Middle frontal gyrus (tissue), 1 donor: Measurements from ENCODE around the gene TSPAN11.

Source experiments
- DNase-seq: peaks from one replicate; pipeline ENCODE4 v3.0.0-alpha.2; 2015; ENCODE audit warnings: low spot score; ENCODE audit errors: extremely low spot score

Gene TSPAN11

DNA sequence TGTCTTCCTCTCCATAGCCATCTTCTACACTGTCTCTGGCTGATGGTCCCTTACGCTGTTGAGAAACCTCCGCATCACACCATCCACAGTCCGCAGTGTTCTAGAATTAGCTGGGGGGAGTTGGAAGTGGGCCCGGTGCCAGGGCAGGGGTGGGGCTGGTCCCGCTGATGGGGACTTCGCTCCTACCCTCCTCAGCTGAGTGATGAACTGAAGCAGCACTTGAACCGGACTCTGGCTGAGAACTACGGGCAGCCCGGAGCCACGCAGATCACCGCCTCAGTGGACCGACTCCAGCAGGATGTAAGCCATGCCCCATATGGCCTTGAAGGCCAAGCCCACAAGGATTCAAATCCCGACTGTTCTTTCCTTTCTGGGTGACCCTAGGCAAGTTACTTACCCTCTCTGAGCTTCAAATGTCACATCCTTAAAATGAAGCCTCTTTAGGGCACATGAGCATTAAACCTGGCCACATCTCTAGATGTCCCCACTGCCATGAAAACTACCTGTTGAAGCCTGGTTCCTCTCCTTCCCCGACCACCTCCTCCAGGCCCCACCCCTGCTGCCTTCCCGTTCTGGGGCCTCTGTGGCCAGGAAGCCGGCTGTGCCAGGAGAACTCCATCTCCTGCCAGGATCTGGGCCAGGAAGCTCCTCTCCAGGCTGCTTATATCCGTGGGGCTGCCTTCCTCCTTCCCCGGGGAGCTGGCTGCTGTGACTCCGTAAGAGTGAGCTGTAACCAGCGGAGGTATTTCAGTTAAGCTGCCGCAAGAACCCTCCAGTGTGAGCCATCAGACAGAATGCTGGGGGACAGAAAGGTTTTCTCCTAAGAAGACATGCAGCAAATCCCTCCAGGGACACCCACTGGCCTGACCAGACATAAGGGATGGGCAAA lies 53.1 kb downstream of the TSPAN11 start:
- peak; percentile 29 for DNase-seq

DNA sequence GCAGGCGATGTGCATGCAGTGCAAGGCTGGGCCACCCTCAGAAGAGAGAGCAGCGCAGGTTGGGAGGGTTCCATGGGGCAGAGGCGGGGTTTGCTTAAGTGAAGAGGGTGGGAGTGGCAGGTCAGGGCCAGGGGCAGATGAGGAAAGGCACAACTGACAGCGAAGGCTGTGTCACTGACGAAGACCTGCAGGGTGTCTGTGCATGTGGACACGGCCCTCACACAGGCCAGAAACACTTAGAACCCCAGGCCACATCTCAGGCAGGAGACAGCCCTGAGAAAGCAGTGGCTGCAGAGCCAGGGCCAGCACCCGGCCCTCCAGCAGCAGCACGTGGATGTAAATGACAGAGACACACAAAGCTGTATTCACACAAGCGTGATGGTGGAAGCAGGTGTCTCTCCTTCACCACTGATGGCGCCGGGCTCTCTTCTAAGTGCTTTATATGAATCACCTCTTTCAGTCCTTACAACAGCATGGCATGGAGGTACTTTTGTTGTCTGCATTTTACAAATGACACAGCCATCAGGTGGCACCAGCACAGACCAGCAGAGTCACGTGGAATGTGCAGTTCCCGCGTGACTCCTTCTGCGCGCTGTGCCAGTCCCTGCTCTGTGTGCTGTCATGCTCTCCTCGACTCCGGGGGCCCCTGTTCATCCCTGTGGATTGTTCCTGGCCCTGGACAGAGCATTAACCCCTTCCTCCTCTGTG lies 54.6 kb downstream of the TSPAN11 start:
- no peak for DNase-seq

DNA sequence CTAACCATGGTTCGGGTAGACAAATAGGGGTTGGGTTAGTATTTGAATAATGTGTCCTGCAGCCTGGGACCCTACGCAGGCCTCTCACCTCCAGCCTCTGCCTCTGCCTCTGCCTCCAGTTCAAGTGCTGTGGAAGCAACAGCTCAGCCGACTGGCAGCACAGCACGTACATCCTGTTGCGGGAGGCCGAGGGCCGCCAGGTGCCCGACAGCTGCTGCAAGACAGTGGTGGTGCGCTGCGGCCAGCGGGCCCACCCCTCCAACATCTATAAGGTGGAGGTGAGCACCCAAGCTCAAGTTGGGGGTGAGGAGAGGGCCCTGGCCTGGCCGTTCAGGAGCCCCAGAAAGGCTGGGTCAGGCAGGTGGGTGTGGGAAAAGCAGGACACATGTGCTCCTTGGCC lies 55.9 kb downstream of the TSPAN11 start:
- no peak for DNase-seq

DNA sequence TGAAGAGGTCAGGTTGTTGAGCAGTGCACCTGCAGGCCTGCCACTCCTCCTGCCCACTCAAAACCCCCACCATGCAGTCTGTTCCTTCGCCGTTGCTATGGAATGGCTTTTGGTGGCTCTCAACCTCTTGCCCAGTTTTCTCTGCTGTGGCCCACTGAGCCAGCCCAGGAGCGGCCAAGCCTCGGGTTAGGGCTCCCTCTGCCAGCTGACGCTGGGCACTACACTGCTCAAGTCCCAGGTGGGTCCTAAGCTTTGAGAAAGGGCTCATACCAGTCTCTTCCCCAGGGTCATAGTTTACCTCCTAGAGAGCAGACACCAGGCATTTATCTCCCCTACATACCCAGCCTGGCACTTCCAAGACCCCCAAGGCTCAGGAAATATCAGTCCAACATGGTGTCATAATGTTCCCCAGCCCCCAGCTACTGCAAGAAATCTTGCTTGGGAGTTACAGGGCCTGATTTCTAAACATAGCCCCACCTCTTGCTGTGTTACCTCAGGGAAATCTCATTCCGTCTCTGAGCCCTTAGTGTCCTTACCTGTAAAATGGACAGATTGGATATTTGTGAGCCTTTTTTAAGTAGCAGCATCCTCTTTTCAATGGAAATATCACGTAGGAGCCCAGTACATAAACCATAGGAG lies 59.4 kb downstream of the TSPAN11 start:
- DNase-seq, result peak; percentile 62

DNA sequence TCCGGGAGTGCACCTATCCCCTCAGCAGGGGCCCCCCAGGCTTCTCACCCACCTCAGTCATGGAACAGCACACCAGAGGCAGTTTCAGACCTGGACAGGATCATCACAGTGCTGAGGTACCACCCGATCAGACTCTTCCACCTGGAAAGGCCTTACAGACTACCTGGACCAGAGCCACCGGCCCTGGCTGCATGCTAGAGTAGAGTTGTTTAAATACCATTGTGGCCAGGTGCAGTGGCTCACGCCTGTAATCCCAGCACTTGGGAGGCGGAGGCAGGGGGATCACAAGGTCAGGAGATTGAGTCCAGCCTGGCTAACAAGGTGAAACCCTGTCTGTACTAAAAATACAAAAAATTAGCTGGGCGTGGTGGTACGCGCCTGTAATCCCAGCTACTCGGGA lies 61.5 kb downstream of the TSPAN11 start:
- no peak for DNase-seq

DNA sequence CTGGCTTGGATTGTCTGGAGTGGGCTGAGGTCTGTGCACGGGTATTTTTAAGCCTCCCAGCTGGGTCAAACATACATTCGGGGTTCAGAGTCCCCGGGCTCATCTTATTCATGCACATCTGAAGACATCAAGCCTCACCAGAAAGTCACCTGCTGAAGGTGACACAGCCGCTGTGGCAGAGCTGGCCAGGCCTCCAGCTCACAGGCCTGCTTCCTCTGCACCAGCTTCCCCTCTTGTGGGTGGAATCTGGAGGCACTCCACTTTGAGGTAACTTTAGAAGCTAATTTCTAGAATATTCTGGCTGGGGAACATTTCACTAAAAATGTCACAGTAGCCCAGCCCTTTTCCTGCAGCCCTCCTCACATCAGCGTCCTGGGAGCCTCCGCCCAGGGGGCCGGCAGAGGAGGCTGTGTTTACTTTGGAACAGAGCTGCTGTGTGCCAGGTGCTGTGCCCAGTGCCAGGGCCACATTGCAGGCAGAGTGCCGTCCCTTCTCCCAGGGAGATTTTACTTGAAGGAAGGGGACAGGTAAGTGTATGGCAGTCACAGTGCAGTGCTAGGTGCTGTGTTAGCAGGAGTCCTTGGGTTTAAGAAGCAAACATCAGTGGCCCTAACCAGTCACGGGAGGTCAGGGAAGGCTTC lies 62.2 kb downstream of the TSPAN11 start:
- DNase-seq, result no peak

DNA sequence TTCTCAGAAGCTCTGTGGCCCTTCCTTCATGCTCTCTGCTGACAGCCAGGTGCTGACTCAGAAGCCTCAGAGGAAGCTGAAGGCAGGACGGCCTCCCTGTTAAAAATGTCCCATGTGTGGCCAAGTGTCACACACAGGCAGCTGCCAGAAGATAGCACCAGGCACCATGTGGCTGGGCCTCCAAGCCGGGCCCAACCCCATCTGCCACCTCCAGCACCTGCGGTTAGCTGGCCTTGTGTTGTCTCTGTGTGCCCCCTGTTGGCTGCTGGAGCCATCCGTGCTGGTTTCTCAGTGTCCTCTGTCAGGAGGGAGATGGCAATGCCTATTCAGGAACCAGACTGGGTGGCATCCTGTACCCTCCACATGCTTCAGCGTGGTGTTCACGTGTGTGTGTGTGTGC lies 63.2 kb downstream of the TSPAN11 start:
- DNase-seq, result no peak

DNA sequence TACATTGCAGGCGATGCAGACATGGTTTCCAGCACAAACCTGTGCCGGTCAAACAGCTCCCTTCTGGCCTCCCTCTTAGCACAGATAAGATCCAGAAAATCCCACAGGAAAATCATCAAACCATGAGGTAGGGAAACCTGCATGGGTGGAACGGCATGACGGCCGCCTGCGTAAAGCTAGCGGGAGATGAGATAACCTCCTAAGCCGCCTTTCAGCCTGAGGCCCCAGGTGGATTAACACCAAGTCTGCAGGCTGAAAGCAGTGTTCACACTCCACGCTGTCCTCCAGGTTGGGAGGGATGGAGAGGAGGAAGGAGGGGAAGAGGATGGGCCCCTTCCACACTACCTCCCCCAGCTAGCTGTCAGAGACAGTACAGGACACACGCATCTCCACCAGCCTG lies 63.8 kb downstream of the TSPAN11 start:
- DNase-seq, result no peak

DNA sequence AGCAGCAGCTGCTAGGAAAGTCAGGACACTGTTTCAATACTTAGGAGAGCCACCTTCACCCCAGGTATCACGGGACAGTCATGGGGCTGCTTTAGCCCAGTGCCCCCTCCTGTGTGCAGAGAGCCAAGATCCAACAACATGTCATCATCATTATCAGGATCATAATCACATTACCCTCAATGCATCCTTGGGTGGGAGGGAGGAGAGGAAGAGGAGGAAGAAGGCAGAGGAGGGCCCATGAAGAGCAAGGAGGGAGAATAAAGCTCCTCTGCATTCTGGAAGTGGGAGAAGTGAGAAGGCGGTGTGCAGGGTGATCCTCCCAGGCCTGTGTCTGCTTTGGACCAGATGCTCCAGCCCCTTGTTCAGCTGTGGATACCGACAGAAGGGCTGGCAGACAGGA lies 64.2 kb downstream of the TSPAN11 start:
- no peak for DNase-seq

DNA sequence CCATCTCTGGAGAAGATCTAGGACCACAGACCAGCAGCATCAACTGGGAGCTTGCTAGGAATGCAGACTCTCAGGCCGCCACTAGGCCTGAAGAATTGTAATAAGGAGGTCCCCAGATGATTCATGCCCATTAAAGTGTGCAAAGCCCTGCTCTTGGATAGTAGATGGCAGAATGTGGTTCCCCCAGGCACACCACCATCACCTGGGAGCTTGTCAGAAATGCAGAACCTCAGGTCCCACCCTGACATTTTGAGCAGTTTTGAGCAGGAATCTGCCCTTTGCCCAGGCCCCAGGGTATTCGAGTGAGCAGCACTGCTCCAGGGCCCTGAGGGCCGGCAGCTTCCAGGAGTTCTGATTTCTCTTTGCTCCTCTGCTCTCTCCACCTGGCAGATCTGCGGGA lies 64.9 kb downstream of the TSPAN11 start:
- DNase-seq, result no peak

DNA sequence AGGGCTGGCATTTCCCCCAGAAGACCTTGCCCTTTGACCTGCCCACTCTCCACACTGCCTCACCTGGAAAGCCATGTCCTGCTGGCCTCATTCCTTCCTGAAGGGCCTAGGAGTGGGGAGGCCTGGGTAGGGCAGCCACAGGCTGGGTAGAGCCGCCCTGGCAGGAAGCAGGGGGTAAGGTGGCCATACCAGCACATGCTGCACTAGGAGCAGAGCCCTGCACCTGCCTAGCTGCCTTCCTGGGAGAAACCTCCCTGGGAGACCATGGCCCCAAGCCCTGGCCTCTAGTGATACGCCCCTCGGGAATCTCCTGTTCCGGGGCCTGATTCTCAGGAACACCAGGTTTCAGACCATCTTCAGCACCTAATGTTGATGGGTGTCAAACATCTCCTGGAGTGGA lies 65.8 kb downstream of the TSPAN11 start:
- no peak for DNase-seq

DNA sequence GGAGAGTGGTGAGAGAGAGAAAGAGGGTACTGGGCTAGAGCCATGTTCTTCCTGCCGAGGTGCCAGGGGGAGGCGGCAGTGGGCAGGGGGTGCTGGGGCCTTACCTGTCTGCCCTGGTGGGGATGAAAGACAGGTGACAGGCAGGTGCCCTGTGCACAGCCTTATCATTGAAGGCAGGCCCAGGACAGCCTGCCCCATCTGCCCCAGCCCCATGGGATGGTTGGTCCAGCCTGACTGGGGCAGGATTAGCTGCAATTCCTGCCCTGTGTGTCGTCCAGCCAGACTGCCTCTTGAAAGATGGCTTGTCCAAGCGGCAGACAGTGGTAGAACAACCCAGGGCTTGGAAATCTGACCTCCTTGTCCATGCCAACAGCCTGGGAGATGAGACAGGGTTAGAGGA lies 67.2 kb downstream of the TSPAN11 start:
- no peak for DNase-seq

DNA sequence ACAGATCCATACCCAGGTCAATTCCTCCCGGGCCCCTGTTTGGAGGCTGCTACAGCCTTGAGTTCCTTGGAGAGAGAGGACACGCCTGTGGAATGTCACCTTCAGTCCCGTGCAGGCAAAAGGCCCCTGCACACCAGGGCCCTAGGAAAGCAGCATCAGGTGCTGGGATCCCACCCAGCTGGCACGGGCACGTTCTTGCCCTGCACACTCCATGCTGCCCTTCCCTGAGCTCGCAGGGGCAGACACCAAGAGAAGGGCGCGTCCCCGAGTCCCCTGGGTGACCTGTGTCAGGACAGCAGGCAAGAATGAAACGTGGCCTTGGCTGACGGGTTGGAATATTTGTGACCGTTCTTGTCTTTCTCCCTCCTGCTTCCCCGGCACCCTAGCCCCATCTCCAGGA lies 67.7 kb downstream of the TSPAN11 start:
- DNase-seq, result no peak

DNA sequence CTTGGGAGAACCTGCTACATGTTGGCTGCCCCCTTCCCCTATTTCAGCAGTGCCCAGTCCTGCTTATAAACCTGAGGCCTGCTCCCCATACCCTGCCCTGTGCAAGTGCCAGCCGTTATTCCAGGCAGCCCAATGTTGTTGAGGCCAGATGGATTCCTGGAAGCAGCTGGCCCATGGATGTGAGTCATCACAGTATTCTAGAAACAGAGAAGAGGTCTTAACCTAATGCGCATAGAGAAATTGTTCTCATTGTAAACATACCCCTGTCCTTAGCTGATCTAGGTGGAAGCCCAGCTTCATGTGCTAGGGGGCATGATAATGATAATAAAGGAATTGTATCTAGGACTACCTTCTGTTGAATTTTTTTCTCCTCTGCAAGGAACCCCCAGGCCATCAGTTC lies 69.7 kb downstream of the TSPAN11 start:
- DNase-seq, result no peak

DNA sequence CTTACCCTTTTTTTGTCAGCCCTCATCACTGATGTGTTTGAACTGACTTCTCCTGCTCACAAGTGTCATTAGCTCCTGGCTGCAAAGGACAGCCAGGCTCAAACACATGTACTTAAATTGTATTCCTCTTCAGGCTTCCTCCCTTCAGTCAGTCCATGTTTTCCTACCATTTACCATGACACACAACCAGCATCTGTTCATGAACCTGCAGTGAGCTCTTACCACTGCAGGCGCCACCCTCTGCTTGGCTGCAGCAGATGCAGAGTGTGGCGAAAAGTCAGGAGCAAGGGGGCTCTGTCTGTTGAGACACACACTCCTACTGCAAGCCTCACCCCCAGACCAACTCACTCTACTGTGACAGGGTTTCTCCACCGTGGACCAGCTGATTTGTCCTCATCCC lies 70.2 kb downstream of the TSPAN11 start:
- no peak for DNase-seq

DNA sequence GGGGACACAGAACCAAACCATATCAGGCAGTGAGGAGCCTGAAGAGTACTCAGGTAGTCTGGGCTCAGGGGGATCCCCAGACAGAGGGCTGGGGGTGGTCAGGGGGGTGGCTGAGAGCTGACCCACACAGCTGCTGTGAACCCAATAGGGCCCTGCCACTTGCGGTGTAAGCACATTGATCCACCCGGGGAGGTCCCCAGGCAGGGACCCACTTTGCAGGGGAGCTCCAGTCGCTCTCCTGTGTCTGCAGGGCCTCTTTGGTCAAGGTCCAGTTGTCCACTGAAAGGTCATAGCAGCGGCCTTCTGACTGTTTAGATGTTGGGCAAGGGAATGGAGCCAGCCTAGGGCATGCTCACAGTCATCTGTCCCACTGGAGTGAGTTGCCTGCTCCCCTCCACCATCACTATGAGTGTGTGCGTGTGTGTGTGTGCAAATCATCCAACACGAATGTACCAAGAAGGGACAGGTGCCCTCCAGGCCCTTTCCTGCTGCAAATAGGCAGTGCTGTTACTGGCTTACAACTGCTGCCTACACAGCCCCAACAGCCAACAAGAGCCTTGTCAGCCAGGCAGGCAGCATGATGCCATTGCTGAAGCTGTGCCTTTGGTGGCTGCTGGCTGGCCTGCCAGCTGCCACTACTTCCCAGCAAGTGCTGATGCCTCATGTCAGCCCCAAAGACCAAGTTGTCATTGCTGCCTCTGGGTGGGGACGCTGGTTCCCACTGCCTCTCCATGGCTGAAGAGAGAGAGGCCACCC lies 71.3 kb downstream of the TSPAN11 start:
- DNase-seq, result no peak

DNA sequence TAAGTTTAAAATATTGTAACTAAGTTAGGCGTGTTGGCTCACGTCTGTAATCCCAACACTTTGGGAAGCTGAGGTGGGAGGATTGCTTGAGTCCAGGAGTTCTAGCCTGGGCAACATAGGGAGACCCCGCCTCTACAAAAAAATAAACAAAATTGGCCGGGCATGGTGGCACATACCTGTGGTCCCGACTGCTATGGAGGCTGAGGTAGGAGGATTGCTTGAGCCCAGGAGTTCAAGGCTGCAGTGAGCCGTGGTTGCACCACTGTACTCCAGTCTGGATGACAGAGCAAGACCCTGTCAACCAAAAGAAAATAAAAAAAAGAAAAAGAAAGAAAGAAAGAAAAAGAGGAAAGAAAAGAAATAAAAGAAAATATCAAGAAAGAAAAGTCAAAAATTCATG lies 72.5 kb downstream of the TSPAN11 start:
- no peak for DNase-seq

DNA sequence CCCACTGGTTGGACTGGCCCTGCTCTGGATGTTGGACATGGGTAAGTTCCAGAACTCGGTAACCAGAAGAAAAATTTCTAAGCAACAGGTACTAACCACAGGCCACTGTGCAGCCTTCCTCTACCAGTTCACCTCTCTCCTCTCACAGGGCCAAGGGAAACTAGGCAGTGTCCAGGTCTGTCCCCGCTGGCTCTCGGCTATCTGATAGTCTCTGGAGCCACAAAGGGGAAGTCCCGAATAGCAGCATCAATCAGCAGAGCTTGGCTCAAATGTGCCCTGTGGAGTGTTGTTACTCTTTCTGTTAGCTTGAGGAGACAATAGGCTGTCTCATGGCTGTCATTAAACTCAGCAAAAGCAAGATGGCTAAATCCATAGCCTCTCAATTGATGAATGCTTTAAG lies 73.2 kb downstream of the TSPAN11 start:
- DNase-seq, result no peak

DNA sequence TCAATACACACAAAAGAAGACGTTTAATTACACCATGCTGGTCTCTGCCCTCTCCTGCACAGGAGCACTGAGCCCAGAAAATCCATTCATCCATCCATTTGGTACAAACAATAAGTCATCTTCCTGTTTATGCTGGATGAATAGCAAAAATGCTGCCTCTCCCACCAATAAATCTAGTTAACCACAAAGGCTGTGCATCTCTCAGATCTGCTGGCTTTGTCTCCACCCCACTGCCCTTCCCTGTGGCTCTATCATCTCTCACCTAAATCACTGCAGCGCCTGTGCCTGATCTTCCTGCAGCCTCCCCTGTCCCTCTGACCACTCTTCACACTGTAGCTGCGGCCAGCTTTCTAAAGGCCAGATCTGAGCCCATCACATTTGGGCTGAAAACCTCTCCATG lies 74.2 kb downstream of the TSPAN11 start:
- no peak for DNase-seq

DNA sequence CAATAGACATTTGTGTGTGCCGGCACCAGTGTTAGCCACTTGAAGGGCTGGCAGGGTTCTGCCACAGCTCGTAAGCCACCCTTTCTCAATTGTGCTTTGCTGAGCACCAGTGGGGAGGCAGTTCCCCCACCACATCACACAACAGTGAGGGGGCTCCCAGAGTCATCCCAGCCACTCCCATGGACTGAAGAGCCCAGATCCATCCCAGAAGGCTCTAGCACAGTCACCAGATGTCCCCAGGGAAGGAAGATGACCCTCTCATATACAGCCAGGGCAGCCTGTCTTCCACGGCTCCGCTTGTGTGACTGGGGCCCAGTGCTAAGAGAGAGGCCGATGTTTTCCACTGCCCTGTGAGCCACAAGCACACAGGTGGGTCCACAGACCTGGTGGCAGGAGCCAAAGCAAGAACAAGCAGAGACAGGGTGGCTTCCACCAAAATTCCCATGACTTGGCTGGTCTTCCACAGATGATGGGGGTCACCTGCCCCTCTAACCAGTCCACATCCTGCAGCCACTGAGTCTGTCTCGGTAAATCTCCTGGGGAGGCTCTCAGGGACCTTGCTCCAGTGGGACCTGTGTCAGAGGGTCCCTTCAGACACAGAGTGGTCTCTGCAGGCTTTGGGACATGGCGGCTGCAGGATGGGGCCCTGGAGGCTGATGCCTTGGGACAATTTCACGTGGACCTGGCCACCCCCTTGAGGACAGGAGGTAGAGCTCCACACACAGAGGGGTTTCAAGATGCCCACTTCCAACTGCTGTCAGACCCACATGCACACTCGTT lies 75.2 kb downstream of the TSPAN11 start:
- DNase-seq, result no peak
